HEK293 (cell line): ENCODE results near the gene ELAVL4.

Experiments
- CTCF ChIA-PET: fragments of 350-600 bp; formaldehyde crosslinking; extraction: SDS; loops from one replicate; lab custom pipeline; 2021; ENCODE audit warnings: antibody characterized with exemption; lab: Yijun Ruan, JAX
- POLR2A ChIA-PET: fragments of 300-600 bp; formaldehyde crosslinking; extraction: SDS; loops from one replicate; lab custom pipeline; 2020; ENCODE audit warnings: antibody characterized with exemption, inconsistent platforms; lab: Yijun Ruan, JAX
- H3K27ac ChIP-seq: fragments of 200-500 bp; sonication (Bioruptor generic); 2 replicates; pipeline ENCODE4 v1.5.1; 2014; ENCODE audit warnings: low read depth, low read length, control low read depth, inconsistent platforms; ENCODE audit errors: extremely low read depth
- H3K36me3 ChIP-seq, 2 experiments: fragments of 200-500 bp in 1 of 2; sonication (Bioruptor generic) in 1 of 2; 1 replicate in 1 of 2; 2 replicates in 1 of 2; pipeline ENCODE4 v1.5.1; 2014 to 2017; ENCODE audit warnings: inconsistent platforms in 2 of 2, low read length in 2 of 2; ENCODE audit not compliant: control insufficient read depth in 2 of 2, insufficient read depth in 1 of 2
- H3K4me1 ChIP-seq: fragments of 200-500 bp; sonication (Bioruptor generic); 2 replicates; pipeline ENCODE4 v1.5.1; 2014; ENCODE audit warnings: mild to moderate bottlenecking, low read length, inconsistent platforms; ENCODE audit not compliant: control insufficient read depth, insufficient read depth
- H3K4me3 ChIP-seq: 2 replicates; pipeline ENCODE4 v1.5.1; 2011; ENCODE audit warnings: low read depth, mild to moderate bottlenecking, control low read depth, low read length, moderate library complexity
- H3K9me3 ChIP-seq: fragments of 200-500 bp; sonication (Bioruptor generic); 2 replicates; pipeline ENCODE4 v1.5.1; 2014; ENCODE audit warnings: low read depth, low read length, inconsistent platforms; ENCODE audit not compliant: control insufficient read depth, insufficient read depth
- GLIS1 ChIP-seq: fragments of 450-650 bp; formaldehyde crosslinking; IDR thresholded peaks from 2 replicates; pipeline ENCODE4 v1.5.1; 2016; ENCODE audit warnings: missing biosample characterization, missing genetic modification characterization
- GLIS2 ChIP-seq: fragments of 450-650 bp; formaldehyde crosslinking; IDR thresholded peaks from 2 replicates; pipeline ENCODE4 v1.5.1; 2016; ENCODE audit warnings: missing biosample characterization, missing genetic modification characterization
- KLF17 ChIP-seq: fragments of 450-650 bp; formaldehyde crosslinking; IDR thresholded peaks from 2 replicates; pipeline ENCODE4 v1.5.1; 2016; ENCODE audit warnings: missing biosample characterization, missing genetic modification characterization
- TCF7L2 ChIP-seq: IDR thresholded peaks from 2 replicates; pipeline ENCODE4 v1.6.1; 2011; ENCODE audit warnings: low read depth, mild to moderate bottlenecking, inconsistent platforms, low read length, moderate library complexity, borderline replicate concordance
- YY1 ChIP-seq: fragments of 450-650 bp; formaldehyde crosslinking; IDR thresholded peaks from 2 replicates; pipeline ENCODE4 v1.5.1; 2018; ENCODE audit warnings: missing biosample characterization, missing genetic modification characterization
- YY2 ChIP-seq: fragments of 450-650 bp; formaldehyde crosslinking; IDR thresholded peaks from 2 replicates; pipeline ENCODE4 v1.5.1; 2016; ENCODE audit warnings: missing biosample characterization, missing genetic modification characterization
- ZBTB17 ChIP-seq: fragments of 450-650 bp; formaldehyde crosslinking; IDR thresholded peaks from 2 replicates; pipeline ENCODE4 v1.5.1; 2016; ENCODE audit warnings: missing biosample characterization, missing genetic modification characterization
- ZBTB7A ChIP-seq: fragments of 450-650 bp; formaldehyde crosslinking; IDR thresholded peaks from 2 replicates; pipeline ENCODE4 v1.5.1; 2016; ENCODE audit warnings: low read depth, missing biosample characterization, missing genetic modification characterization
- ZFP3 ChIP-seq: fragments of 450-650 bp; formaldehyde crosslinking; IDR thresholded peaks from 2 replicates; pipeline ENCODE4 v1.5.1; 2016; ENCODE audit warnings: low read depth, missing biosample characterization, missing genetic modification characterization
- ZNF112 ChIP-seq: fragments of 450-650 bp; formaldehyde crosslinking; IDR thresholded peaks from 2 replicates; pipeline ENCODE4 v1.5.0; 2017; ENCODE audit warnings: missing biosample characterization, missing genetic modification characterization
- ZNF132 ChIP-seq: fragments of 450-650 bp; formaldehyde crosslinking; IDR thresholded peaks from 2 replicates; pipeline ENCODE4 v1.5.1; 2017; ENCODE audit warnings: missing biosample characterization, missing genetic modification characterization, borderline replicate concordance
- ZNF175 ChIP-seq: fragments of 450-650 bp; formaldehyde crosslinking; IDR thresholded peaks from 2 replicates; pipeline ENCODE4 v1.5.1; 2016; ENCODE audit warnings: missing biosample characterization, missing genetic modification characterization
- ZNF184 ChIP-seq: fragments of 450-650 bp; IDR thresholded peaks from 2 replicates; pipeline ENCODE4 v1.5.1; 2018; ENCODE audit warnings: missing biosample characterization, mild to moderate bottlenecking, missing genetic modification characterization
- ZNF211 ChIP-seq: fragments of 450-650 bp; formaldehyde crosslinking; IDR thresholded peaks from 2 replicates; pipeline ENCODE4 v1.5.1; 2016; ENCODE audit warnings: low read depth, missing biosample characterization, missing genetic modification characterization
- ZNF214 ChIP-seq: fragments of 450-650 bp; formaldehyde crosslinking; IDR thresholded peaks from 2 replicates; pipeline ENCODE4 v1.5.1; 2017; ENCODE audit warnings: missing biosample characterization, mild to moderate bottlenecking, missing genetic modification characterization, borderline replicate concordance
- ZNF223 ChIP-seq: fragments of 450-650 bp; formaldehyde crosslinking; IDR thresholded peaks from 2 replicates; pipeline ENCODE4 v1.5.1; 2016; ENCODE audit warnings: missing biosample characterization, missing genetic modification characterization
- ZNF24 ChIP-seq: fragments of 450-650 bp; formaldehyde crosslinking; IDR thresholded peaks from 2 replicates; pipeline ENCODE4 v1.5.1; 2016; ENCODE audit warnings: missing biosample characterization, missing genetic modification characterization
- ZNF366 ChIP-seq: fragments of 450-650 bp; formaldehyde crosslinking; conservative IDR thresholded peaks from 2 replicates; pipeline ENCODE4 v1.5.1; 2016; ENCODE audit warnings: missing biosample characterization, missing genetic modification characterization
- ZNF394 ChIP-seq: fragments of 450-650 bp; formaldehyde crosslinking; IDR thresholded peaks from 2 replicates; pipeline ENCODE4 v1.5.1; 2016; ENCODE audit warnings: missing biosample characterization, missing genetic modification characterization, mild to moderate bottlenecking, moderate library complexity, borderline replicate concordance
- ZNF426 ChIP-seq: fragments of 450-650 bp; formaldehyde crosslinking; IDR thresholded peaks from 2 replicates; pipeline ENCODE4 v1.5.1; 2017; ENCODE audit warnings: missing biosample characterization, missing genetic modification characterization, mild to moderate bottlenecking, inconsistent platforms, moderate library complexity
- ZNF433 ChIP-seq: fragments of 450-650 bp; formaldehyde crosslinking; IDR thresholded peaks from 2 replicates; pipeline ENCODE4 v1.5.1; 2016; ENCODE audit warnings: missing biosample characterization, missing genetic modification characterization, low read depth
- ZNF449 ChIP-seq: fragments of 450-650 bp; formaldehyde crosslinking; IDR thresholded peaks from 2 replicates; pipeline ENCODE4 v1.5.1; 2017; ENCODE audit warnings: missing biosample characterization, mild to moderate bottlenecking, missing genetic modification characterization, moderate library complexity
- ZNF555 ChIP-seq: fragments of 450-650 bp; formaldehyde crosslinking; conservative IDR thresholded peaks from 2 replicates; pipeline ENCODE4 v1.5.1; 2017; ENCODE audit warnings: missing biosample characterization, mild to moderate bottlenecking, missing genetic modification characterization, inconsistent platforms
- ZNF560 ChIP-seq: fragments of 450-650 bp; formaldehyde crosslinking; IDR thresholded peaks from 2 replicates; pipeline ENCODE4 v1.5.1; 2017; ENCODE audit warnings: missing biosample characterization, missing genetic modification characterization, borderline replicate concordance
- ZNF561 ChIP-seq: fragments of 450-650 bp; IDR thresholded peaks from 2 replicates; pipeline ENCODE4 v1.5.1; 2018; ENCODE audit warnings: missing biosample characterization, missing genetic modification characterization, borderline replicate concordance
- ZNF626 ChIP-seq: fragments of 450-650 bp; sonication (Bioruptor Pico); formaldehyde crosslinking; IDR thresholded peaks from 2 replicates; pipeline ENCODE4 v1.5.1; 2018; ENCODE audit warnings: missing biosample characterization, missing genetic modification characterization, inconsistent platforms
- ZNF664 ChIP-seq: fragments of 450-650 bp; formaldehyde crosslinking; IDR thresholded peaks from 2 replicates; pipeline ENCODE4 v1.5.1; 2016; ENCODE audit warnings: missing biosample characterization, missing genetic modification characterization
- ZNF747 ChIP-seq: fragments of 450-650 bp; formaldehyde crosslinking; IDR thresholded peaks from 2 replicates; pipeline ENCODE4 v1.5.1; 2016; ENCODE audit warnings: missing biosample characterization, missing genetic modification characterization
- ZNF777 ChIP-seq: fragments of 450-650 bp; formaldehyde crosslinking; IDR thresholded peaks from 2 replicates; pipeline ENCODE4 v1.5.1; 2017; ENCODE audit warnings: missing biosample characterization, missing genetic modification characterization, borderline replicate concordance
- ZNF792 ChIP-seq: fragments of 450-650 bp; formaldehyde crosslinking; IDR thresholded peaks from 2 replicates; pipeline ENCODE4 v1.5.1; 2016; ENCODE audit warnings: missing biosample characterization, missing genetic modification characterization

ELAVL4 gene

DNA sequence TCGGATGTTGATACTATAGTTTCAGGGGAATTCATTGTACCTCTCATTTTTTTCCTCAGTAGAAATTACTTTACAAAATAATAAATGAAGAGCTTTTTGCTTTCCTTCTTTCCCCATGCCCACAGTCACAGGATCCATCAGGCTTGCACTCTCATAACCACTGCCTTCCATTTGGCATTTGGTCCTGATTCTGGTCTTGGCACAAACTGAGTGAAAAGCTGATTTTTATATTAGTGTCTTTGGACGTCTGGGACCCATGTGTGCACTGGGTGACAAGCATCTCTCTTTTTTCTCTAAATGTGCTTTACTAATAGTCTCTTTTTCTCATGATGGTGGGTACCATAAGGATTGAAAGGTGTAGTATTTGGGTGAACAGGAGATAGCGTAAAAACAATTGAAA is 2.8 kb downstream of the ELAVL4 start:
- POLR2A ChIA-PET: no interaction called here
- CTCF ChIA-PET: interaction anchor here (0.5 kb wide), 1 partner anchor 1259 kb away, joined by 5 read pairs; no protein-coding TSS in a partner anchor

DNA sequence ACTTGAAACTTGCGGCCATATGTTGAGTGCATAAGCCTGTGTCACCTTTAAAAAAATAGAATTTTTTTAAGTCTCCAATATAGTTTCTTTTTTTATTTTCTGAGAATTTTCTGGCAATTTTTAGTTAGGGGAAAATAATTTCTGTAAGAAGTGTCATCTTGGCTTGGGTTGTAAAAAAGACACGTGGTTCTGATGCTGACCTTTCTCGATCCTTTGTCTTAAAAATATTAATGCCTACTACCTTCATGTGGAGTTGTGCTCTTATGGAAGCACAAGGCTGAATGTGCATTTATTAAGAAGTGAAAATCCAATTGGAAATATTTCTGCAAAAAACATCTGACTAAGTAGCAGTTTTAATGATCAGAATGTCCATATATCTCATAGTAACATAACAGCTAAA is 3.5 kb downstream of the ELAVL4 start:
- no peaks in the 10 kb centered on the region for H3K36me3 ChIP-seq
- POLR2A ChIA-PET: no interaction called here
- H3K27ac ChIP-seq: no peak overlapping the region
- 0 out of 2 replicates have a peak, but pooled peaks cover 3% of the 10 kb centered on the region for H3K4me1 ChIP-seq
- no peak overlapping the region for H3K4me3 ChIP-seq
- TF ChIP-seq ZBTB7A (tag by site-specific recombination) (no peak), ZNF626 (no peak), ZBTB17 (tag by site-specific recombination) (no peak), ZNF449 (tag by site-specific recombination) (no peak), ZNF223 (tag by site-specific recombination) (no peak), TCF7L2 (no peak), GLIS1 (no peak), ZNF175 (tag by site-specific recombination) (no peak), ZNF24 (tag by site-specific recombination) (no peak), ZNF561 (tag by site-specific recombination) (no peak), ZNF112 (no peak), ZNF777 (tag by site-specific recombination) (no peak), ZNF184 (no peak), YY2 (tag by site-specific recombination) (no peak)
- TF ChIP-seq, all 188 proteins: peak for 0
- H3K9me3 ChIP-seq: no peaks in the 10 kb centered on the region
- CTCF ChIA-PET: no interaction called here

More for the DNA sequence above, 2.8 kb downstream of the ELAVL4 start:
- H3K9me3 ChIP-seq: no peaks in the 10 kb centered on the region
- no peak overlapping the region for H3K27ac ChIP-seq
- TF ChIP-seq ZNF394 (tag by site-specific recombination): no peak
- TF ChIP-seq ZNF366 (tag by site-specific recombination): no peak
- H3K36me3 ChIP-seq: no peaks in the 10 kb centered on the region
- no peak overlapping the region for H3K4me3 ChIP-seq
- H3K4me1 ChIP-seq: 0 out of 2 replicates have a peak, but pooled peaks cover 3% of the 10 kb centered on the region

DNA sequence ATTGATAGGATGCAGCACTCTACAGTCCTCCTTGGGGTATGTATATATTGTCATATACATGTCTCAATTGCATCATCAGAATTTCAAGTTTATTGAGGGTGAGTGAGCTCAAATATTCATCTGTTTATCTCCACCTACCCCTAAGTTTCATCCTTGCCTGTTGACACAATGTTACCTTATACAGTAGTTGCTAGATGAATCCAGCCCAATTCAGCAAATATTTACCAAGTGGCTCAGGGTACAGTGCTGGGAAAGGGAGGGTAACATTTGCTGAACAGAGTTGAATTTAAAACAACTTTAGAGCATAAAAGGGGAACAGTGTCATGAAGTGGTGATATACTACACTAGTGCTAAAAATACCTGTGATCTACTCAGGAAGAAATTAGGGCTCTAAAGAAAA is 14.4 kb downstream of the ELAVL4 start:
- Histone ChIP-seq H3K4me3 (no peak overlapping the region), H3K9me3 (no peaks in the 10 kb centered on the region; the same call in 1 of the 2 replicates), H3K4me1 (no peaks in the 10 kb centered on the region), H3K27ac (no peak overlapping the region), H3K36me3 (no peaks in the 10 kb centered on the region)
- ChIA-PET POLR2A (no interaction called here), CTCF (interaction anchor here (1.2 kb wide), 1 partner anchor 149 kb away, joined by 3 read pairs; no protein-coding TSS in a partner anchor)
- TF ChIP-seq ZNF561 (tag by site-specific recombination) (no peak), YY1 (no peak), ZBTB7A (tag by site-specific recombination) (no peak), KLF17 (tag by site-specific recombination) (no peak), ZNF175 (tag by site-specific recombination) (no peak), ZNF214 (tag by site-specific recombination) (no peak), ZNF664 (tag by site-specific recombination) (no peak), ZNF560 (tag by site-specific recombination) (no peak), ZNF747 (no peak), ZNF555 (no peak), ZNF433 (tag by site-specific recombination) (no peak), ZFP3 (tag by site-specific recombination) (no peak), ZNF426 (no peak), ZNF211 (no peak), GLIS2 (tag by site-specific recombination) (no peak), ZNF132 (tag by site-specific recombination) (no peak), ZNF792 (tag by site-specific recombination) (no peak)
